Measurements from ENCODE around the gene CDC37.

GRCh38 chr19:10363789-10364281 lies 39.5 kb downstream of the CDC37 start:
- TF ChIP-seq, protein P1, sequence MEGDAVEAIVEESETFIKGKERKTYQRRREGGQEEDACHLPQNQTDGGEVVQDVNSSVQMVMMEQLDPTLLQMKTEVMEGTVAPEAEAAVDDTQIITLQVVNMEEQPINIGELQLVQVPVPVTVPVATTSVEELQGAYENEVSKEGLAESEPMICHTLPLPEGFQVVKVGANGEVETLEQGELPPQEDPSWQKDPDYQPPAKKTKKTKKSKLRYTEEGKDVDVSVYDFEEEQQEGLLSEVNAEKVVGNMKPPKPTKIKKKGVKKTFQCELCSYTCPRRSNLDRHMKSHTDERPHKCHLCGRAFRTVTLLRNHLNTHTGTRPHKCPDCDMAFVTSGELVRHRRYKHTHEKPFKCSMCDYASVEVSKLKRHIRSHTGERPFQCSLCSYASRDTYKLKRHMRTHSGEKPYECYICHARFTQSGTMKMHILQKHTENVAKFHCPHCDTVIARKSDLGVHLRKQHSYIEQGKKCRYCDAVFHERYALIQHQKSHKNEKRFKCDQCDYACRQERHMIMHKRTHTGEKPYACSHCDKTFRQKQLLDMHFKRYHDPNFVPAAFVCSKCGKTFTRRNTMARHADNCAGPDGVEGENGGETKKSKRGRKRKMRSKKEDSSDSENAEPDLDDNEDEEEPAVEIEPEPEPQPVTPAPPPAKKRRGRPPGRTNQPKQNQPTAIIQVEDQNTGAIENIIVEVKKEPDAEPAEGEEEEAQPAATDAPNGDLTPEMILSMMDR (IDR thresholded peaks at IDR 0.05; ENCODE audit: poor library complexity): no peak
- TF ChIP-seq EZH2 (IDR thresholded peaks at IDR 0.05; ENCODE audit: borderline replicate concordance): no peak
